Activated CD8-positive, alpha-beta memory T cell treated with anti-CD3 and anti-CD28 coated beads, Interleukin-2, amount 50 U/mL, for 4 hours (primary cell): Measurements from ENCODE around the gene CNPY4.

Experiments
- DNase-seq: peaks from one replicate; pipeline ENCODE4 v3.0.0-alpha.2; 2020

CNPY4 gene

DNA sequence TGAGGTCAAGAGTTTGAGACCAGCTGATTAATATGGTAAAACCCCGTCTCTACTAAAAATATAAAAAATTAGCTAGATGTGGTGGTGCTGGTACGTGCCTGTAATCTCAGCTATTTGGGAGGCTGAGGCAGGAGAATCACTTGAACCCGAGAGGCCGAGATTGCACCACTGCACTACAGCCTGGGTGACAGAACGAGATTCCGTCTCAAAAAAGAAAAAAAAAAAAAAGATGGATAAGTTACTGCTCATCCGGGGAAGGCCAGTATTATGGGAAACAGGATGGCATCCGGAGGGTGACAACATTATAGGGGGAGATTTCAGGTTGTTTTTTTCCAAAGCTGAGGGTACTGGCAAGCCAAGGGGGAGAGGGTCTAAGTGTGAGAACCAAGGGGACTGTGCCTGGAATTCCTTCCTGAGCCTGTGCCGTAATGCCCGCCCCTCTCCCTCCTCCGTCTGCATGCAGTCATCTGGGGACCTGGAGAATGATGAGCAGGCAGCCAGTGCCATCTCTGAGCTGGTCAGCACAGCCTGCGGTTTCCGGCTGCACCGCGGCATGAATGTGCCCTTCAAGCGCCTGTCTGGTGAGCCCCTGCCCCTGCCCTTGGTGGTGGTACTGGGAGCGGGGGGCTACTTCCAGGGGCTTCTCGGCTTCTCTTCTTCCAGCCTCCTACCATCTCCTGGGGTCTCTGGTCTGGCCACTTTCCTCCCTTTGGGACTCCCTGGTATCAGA lies 33.7 kb downstream of the CNPY4 start:
- no peak for DNase-seq

GRCh38 chr7:100153708-100154535 lies 34.5 kb downstream of the CNPY4 start:
- no peak for DNase-seq

- DNase-seq, result no peak
These were observed 35.4 kb downstream of the CNPY4 start for GRCh38 chr7:100154651-100155491.

GRCh38 chr7:100155553-100156317 lies 36.3 kb downstream of the CNPY4 start:
- DNase-seq, result no peak

- no peak for DNase-seq
These were observed 37.1 kb downstream of the CNPY4 start for GRCh38 chr7:100156331-100157068.

- DNase-seq, result no peak
These were observed 37.6 kb downstream of the CNPY4 start for GRCh38 chr7:100157069-100157333.

GRCh38 chr7:100157334-100158228 lies 38.1 kb downstream of the CNPY4 start:
- no peak for DNase-seq

DNA sequence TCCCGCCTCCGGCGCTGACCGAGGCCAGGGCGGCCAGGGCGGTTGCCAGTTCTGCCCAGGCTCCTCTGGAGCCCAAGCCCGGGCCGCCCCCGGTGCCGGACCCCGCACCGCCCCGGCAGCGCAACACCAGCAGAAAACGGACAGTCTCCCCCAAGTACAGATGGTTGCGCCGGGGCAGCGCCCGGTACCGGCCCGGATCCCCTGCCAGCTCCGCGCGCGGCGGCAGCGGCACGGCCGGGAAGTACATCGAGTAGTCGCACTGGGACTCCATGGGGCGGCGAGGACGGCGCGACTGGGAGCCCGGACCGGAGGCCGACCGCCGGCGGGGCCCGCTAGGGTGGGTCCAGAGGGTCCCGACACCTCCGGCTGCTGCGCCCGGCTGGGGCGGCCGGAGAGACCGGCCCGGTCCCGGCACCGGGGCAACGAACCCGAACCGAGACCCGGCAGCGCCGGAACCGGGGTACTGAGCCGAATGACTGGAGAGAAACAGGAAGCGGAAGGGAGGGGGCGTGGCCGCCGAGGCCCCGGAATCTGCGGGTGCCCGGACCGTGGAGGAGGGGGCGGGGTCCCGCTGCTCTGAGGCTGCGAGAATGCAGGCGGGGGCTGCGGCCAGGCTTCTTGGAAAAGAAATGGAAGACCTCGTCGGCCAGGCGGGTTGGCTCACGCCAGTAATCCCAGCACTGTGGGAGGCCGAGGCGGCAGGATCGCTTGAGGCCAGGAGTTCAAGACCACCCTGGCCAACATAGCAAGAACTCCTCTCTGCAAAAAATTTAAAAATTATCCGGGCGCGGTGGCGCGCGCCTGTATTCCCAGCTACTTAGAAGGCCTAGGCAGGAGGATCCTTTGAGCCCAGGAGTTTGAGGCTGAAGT lies 39.0 kb downstream of the CNPY4 start, which contains the start of gene TRAPPC14:
TSS of gene TRAPPC14 (minus strand) at position 495 of the 870 bp plus-strand sequence. CDS start at position 271, 224 bp downstream.
- DNase-seq, result peak; percentile 92

- no peak for DNase-seq
These were observed 39.7 kb downstream of the CNPY4 start for GRCh38 chr7:100159099-100159623.

GRCh38 chr7:100160067-100160466 lies 40.6 kb downstream of the CNPY4 start:
- no peak for DNase-seq

- DNase-seq, result no peak
These were observed 43.6 kb downstream of the CNPY4 start for GRCh38 chr7:100163006-100163531.

- no peak for DNase-seq
These were observed 44.4 kb downstream of the CNPY4 start for GRCh38 chr7:100163871-100164270.

DNA sequence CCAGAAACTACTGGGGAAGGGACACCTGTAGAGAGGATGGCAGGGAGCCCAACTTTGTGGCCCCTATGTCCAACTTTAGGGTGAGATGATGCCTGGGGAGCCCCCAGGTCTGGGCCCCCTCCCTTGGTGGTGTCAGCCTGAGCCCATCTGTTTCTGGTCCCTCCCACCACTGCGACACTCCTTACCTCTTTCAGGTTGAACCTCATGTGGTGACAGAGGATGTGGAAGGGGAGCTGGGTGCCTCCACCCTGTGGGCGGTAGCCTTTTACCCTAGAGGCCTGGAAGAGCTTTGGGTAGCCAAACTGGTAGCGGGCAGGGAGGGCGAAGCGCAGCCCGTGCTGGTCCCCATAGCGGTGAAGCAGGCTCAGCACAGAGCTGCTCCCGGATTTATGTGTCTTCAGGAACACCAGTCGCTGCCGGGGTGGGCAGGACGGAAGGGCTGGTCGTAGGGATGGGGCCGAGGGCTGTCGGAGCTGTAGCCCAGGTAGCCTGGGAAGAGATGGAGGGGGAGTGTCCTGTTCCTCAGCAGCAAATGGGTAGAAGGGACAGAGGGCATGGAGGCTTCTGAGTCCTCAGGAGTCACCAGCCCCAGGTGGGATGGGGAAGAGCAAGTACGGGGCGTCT lies 47.0 kb downstream of the CNPY4 start:
- no peak for DNase-seq

GRCh38 chr7:100166970-100167911 lies 47.8 kb downstream of the CNPY4 start:
- DNase-seq, result no peak

GRCh38 chr7:100167912-100168323 lies 48.5 kb downstream of the CNPY4 start:
- DNase-seq, result no peak

GRCh38 chr7:100169147-100169850 lies 49.9 kb downstream of the CNPY4 start:
- no peak for DNase-seq
